NCI-H2029 (cell line): Measurements from ENCODE around the gene FCHO1.

ENCODE experiments used
- DNase-seq: peaks from one replicate; lab custom pipeline; 2025; lab: John Stamatoyannopoulos, UW

The FCHO1 gene, protein sequence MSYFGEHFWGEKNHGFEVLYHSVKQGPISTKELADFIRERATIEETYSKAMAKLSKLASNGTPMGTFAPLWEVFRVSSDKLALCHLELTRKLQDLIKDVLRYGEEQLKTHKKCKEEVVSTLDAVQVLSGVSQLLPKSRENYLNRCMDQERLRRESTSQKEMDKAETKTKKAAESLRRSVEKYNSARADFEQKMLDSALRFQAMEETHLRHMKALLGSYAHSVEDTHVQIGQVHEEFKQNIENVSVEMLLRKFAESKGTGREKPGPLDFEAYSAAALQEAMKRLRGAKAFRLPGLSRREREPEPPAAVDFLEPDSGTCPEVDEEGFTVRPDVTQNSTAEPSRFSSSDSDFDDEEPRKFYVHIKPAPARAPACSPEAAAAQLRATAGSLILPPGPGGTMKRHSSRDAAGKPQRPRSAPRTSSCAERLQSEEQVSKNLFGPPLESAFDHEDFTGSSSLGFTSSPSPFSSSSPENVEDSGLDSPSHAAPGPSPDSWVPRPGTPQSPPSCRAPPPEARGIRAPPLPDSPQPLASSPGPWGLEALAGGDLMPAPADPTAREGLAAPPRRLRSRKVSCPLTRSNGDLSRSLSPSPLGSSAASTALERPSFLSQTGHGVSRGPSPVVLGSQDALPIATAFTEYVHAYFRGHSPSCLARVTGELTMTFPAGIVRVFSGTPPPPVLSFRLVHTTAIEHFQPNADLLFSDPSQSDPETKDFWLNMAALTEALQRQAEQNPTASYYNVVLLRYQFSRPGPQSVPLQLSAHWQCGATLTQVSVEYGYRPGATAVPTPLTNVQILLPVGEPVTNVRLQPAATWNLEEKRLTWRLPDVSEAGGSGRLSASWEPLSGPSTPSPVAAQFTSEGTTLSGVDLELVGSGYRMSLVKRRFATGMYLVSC

DNA sequence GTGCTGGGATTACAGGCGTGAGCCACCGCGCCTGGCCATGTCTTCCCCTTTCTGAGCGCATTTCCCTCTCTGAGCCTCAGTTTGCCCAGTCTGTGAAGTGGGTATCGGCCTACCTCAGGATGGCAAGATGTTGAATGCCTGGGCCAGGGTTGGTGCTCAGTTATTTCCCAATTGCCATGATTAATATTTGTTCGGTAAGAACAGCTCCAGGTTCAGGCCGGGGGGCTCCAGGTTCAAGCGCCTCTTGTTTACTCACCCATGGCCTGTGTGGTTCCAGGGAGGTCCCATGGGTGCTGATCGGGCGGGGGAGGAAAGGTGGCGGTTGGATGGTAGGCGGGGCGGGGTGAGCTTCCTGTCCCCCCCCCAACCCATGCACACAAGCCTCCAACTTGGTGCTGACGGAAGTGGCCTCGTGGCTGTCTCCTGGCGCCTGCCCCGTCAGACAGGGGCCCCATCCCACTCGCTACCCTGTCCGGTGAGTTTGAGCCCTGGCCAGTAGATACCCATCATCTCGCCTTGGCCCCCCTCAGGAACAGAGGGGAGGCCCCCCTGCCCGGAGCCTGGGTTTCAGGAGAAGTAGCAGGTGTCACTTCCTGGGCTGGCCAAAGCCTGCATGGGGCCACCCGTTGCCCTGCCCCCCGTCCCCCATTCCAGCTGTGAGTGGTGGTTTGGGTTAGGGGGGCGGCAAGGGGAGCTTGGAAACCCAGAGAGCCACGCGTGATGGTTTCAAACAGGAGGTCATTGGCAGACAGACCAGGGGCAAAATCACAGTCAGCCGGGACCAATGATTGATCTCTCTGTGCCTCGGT, at the start of gene FCHO1:
Gene FCHO1 (plus strand): TSS at position 375 of the 809 bp plus-strand sequence. CDS start 3,688 bp downstream, outside the sequence.
- DNase-seq: no peak

DNA sequence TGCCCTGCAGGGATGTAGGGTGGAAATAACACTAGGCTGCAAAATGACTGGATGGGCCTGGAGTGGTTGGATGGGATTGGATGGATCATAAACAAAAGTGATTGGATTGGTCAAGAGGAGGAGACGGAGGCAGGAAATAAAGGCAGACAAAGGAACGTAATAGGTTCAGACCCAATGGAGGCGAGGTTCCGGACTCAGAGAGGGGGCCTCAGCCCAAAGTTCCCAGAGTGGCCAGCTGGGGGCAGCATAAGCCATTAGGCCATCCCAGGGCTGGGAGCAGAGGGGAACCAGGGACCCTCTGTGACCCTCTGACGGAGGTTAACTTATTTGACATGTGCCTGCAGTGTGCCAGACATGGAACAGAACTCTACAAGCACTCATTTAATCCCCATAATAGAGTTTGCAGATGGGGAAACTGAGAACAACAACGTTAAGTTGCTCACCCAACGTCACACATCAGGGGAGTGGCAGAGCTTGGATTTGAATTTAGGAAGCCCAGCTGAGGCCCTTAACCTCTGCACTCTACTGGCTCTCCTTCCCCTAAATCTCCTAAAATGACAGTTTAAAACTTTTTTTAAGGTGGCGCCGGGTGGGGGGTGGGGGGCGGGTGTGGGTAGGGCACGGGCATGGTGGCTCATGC, 47.3 kb upstream of the FCHO1 start:
- DNase-seq: no peak

DNA sequence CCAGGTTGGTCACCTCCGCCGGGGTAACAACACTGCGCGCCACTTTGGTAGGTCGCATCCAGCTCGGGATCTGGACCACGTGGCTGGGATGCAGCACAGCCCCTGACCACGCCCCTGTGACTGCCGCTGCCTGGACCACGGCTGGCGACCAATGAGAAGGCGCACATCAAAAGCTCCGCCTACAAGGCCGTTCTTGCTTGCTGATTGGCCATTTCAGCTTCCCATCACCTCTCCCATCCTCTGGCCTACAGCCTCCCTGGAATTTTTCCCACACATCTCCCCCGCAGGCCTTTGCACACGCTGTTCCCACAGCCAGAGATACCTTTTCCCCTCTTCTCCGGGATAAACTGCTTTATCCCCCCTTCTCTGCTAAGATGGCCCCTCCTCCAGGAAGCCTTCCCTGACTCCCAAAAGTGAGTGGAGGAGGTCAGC, 44.5 kb upstream of the FCHO1 start:
- DNase-seq: peak; percentile 31

DNA sequence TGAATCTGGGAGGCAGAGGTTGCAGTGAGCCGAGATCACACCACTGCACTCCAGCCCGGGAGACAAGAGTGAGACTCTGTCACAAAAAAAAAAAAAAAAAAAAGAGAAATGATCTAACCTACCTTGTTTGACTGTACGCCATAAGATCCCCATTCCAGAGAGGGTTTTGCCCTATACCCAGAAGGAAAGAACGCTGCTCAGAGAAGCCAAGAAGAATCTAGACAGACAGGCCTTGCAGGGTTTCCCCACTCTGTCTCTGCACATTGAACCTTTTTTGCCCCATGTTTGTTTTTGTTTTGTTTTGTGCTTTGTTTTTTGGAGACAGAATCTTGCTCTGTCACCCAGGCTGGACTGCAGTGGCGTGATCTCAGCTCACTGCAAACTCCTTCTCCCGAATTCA, 39.4 kb upstream of the FCHO1 start:
- DNase-seq: no peak

DNA sequence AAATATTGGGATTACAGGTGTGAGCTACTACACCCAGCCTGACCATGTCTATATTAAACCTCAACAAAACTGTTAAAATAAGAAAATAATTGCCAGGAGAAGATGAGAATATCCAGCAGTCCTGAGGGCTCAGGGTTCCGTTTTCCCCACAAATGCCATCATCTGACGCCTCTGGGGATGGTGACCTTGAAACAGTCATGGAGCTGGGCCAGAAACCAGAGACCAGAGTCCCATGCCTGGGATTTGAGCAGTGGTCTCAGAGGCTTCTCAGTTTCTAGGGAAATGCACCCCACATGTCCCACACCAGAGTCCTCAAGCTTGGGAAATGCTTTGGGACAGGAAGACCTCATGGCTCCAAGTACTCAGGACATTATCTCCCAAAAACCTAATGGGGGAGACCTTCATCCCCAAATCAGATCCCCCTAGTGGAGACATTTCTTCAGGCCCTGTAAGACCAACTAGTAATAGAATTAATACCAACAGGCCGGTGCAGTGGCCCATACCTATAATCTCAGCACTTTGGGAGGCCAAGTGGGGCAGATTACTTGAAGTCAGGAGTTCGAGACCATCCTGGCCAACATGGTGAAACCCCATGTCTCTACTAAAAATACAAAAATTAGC, 34.9 kb upstream of the FCHO1 start:
- DNase-seq: no peak

DNA sequence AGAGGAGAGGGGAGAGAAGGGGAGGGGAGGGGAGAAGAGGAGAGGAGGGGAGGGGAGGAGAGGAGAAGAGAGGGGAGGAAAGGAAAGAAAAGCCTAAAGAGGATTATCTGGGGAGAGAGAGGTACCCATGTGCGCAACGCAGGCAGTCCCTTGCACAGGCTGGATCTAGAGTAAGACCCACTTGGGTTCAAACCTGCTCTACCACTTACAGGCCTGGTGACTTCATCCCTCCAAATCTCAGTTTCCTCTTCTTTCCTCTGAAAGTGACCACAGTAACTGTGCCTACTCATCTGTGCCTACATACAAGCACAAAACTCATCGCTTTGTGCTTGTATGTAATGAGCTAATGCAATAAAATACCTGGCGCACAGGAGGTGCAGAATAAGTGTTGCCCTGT, 32.7 kb upstream of the FCHO1 start:
- no peak for DNase-seq

DNA sequence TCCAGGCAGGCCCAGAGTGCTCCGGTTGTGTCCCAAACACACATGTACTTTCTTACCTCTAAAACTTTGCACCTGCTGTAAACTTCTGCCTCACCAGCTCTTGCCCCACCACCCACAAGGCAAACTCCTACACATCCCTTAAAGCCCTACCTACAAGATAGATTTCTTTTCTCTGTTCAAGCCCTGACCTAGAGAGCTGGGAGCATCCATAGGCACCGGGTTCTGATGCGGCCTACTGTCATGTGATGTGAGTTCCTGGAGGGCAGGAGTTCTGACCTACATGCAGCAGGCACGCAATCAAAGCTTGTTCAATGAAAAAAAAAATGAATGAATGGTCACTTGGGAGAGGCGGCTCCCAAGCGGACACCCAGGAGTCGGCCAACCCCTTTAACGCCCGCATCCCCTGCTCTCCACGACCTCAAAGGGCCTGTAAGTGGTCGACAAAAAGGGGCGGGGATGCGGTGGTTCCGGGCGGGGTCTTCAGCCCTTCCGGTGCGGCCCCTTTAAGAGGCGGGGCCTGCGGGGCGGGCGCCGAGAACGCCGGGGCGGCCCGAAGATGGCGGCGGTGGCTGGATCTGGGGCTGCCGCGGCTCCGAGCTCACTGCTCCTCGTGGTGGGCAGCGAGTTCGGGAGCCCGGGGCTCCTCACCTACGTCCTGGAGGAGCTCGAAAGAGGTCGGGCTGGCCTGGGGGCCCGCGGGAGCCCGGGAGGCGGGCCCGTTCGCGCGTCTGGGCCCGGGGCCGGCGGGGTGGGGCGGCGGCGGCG, 32.1 kb upstream of the FCHO1 start, which contains the start of gene MAP1S:
Gene MAP1S (plus strand): TSS at position 534 of the 765 bp plus-strand sequence. CDS start 23 bp downstream, at position 557.
- DNase-seq: peak; percentile 19

DNA sequence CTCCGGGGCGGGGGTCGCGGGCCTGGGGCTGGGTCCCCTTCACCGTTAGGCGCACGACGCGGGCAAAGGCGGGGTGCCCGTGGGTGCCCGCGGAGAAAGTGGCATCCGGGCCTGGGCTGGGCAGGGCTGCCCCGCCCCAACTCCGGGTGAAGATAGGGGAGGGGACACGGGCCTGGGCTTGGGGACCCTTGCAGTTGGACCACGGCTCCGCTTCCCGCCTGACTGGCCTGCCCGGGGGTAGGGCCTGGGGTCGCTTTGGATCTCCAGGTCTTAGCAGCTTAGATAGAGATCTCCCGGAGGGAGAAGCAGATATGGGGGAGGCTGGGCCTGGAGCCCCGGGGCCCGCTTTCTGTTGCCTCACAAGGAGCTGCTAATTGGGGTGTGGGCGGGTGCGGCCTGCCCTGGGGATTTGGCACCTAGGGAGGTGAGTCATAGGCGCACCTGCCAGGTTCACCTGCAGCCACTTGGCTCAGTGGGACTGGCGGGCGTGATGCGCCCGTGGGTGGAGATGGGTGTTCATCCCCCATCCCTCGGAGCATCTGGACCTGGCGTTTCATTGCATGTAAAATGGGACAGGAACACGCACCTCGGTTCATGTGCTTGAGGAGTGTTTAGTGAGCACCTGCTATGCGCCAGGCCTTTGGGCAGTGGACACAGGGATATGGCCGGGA, 31.4 kb upstream of the FCHO1 start:
- peak; percentile 51 for DNase-seq

DNA sequence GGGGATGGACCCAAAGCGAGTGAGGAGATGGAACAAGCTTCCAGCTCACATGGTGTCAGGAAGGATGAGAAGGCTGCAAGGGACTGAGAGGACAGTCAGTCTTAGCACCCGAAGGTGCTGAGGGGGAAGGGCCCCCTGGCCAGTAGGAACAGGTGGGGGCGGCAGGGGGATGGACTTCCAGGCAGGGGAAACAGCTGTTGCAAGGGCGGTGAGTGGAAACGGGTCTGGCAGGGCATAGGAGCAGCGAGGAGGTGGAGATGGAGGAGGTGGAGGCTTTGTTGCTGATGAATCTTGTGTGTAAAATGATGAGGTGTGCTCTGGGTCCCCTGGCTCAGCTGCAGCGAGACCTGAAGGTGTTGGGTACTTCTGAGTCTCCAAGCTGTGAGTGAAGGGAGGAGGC, 30.8 kb upstream of the FCHO1 start:
- DNase-seq: no peak

DNA sequence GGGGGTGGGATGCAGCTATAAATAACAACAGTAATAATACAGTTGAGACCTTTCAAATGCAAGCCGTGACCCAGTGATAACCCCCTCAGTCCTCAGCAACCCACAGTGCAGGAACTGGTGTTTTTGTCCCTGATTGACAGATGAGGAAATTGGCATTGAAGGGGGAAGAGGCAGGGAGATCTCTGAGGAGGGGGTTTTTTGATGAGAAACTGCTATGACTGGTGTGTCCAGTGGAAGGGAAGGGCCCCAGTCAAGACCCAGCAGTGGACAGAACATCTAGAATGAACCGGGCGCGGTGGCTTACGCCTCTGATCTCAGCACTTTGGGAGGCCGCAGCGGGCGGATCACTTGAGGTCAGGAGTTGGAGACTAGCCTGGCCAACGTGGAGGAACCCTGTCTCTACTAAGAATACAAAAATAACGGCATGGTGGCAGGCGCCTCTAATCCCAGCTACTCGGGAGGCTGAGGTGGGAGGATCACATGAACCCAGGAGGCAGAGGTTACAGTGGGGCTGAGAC, 30.1 kb upstream of the FCHO1 start:
- DNase-seq: no peak

DNA sequence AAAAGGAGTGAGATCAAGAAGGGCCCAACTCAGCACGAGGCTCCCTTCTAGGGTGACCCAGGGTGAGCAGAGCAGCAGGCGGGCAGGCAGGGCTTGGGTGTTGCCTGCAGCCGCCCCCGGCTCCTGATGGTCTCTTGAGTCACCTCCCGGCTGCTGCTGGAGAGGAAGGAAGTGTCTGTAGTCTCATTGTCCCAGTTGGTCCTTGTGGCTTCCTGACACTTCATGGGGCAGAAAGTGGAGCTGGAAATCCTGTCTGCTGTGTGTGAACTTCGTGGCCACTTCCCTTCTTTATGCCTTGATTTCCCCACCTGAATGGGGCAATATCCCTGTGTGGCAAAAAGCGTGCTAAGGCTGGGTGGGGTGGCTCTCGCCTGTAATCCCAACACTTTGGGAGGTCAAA, 29.5 kb upstream of the FCHO1 start:
- no peak for DNase-seq

DNA sequence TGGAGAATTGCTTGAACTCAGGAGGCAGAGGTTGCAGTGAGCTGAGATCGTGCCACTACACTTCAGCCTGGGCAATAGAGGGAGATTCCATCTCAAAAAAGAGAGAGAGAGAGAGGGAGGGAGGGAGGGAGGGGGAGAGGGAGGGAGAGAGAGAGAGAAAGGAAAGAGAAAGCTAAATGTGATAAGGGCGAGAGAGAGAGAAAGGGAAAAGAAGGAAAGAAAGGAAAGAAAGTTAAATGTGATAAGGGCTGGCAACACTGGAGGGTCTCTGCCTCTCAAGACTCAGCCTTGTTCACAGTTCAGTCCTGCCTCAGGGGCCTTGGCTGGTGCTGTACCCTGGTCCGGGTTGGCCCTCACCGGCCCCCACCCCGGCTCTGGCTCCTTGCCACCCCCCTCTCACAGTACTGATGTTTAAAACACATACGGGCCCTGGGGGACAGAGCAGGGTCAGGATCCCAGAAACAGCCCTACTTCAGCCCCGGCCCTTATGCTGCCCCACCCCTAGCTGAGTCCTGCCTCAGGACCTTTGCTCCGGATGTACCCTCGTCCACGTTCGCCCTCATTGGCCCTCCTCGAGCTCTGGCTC, 28.5 kb upstream of the FCHO1 start:
- DNase-seq: no peak

DNA sequence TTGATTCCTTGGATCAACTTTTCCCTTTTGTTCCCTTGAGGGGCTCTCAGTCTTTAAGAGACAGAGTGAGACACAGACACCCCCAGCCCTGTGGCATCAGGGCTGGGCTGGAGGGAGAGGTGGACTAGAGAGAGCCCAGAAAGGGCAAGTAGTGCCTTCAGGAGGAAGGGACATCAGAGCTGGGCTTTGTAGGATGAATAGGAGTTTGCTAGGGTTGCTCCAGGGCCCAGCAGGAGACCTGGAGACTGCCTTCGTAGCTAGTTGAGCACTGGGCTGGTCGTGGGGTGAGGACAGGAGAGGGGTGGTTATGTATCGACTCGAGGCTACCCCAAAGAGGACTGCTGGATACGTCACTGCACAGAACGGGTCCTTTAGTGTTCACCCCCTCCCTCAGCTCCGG, 26.6 kb upstream of the FCHO1 start:
- no peak for DNase-seq

DNA sequence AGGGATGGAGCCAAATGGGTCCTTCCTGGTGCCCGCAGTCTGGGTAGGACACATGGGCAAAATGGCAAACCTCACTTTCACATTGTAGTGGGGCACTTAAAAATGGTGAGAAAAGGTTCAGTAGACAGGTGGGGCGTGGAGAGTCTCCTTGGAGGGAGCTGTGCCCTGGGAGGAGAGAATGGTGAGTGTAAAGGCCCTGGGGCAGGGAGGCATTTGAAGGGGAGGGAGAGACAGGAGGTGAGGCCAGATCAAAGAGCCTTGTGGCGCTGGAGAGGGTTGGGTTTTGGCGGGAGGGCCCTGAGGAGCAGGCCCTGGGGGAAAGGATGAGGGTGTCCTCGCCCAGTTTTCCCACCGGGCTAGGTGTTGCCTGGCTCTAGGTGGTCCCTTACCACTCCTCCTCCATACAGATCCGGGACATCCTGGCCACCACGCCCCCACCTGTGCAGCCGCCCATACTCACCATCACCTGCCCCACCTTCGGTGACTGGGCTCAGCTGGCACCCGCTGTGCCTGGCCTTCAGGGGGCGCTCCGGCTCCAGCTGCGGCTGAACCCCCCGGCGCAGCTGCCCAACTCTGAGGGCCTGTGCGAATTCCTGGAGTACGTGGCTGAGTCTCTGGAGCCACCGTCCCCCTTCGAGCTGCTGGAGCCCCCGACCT, 25.7 kb upstream of the FCHO1 start:
- DNase-seq: no peak

DNA sequence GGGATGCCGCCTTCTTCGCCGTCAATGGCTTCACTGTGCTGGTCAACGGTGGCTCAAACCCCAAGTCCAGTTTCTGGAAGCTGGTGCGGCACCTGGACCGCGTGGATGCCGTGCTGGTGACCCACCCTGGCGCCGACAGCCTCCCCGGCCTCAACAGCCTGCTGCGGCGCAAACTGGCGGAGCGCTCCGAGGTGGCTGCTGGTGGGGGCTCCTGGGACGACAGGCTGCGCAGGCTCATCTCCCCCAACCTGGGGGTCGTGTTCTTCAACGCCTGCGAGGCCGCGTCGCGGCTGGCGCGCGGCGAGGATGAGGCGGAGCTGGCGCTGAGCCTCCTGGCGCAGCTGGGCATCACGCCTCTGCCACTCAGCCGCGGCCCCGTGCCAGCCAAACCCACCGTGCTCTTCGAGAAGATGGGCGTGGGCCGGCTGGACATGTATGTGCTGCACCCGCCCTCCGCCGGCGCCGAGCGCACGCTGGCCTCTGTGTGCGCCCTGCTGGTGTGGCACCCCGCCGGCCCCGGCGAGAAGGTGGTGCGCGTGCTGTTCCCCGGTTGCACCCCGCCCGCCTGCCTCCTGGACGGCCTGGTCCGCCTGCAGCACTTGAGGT, 25.0 kb upstream of the FCHO1 start:
- no peak for DNase-seq

DNA sequence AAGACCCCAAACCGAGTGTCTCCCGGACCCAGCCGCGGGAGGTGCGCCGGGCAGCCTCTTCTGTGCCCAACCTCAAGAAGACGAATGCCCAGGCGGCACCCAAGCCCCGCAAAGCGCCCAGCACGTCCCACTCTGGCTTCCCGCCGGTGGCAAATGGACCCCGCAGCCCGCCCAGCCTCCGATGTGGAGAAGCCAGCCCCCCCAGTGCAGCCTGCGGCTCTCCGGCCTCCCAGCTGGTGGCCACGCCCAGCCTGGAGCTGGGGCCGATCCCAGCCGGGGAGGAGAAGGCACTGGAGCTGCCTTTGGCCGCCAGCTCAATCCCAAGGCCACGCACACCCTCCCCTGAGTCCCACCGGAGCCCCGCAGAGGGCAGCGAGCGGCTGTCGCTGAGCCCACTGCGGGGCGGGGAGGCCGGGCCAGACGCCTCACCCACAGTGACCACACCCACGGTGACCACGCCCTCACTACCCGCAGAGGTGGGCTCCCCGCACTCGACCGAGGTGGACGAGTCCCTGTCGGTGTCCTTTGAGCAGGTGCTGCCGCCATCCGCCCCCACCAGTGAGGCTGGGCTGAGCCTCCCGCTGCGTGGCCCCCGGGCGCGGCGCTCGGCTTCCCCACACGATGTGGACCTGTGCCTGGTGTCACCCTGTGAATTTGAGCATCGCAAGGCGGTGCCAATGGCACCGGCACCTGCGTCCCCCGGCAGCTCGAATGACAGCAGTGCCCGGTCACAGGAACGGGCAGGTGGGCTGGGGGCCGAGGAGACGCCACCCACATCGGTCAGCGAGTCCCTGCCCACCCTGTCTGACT, 24.1 kb upstream of the FCHO1 start:
- DNase-seq: no peak

DNA sequence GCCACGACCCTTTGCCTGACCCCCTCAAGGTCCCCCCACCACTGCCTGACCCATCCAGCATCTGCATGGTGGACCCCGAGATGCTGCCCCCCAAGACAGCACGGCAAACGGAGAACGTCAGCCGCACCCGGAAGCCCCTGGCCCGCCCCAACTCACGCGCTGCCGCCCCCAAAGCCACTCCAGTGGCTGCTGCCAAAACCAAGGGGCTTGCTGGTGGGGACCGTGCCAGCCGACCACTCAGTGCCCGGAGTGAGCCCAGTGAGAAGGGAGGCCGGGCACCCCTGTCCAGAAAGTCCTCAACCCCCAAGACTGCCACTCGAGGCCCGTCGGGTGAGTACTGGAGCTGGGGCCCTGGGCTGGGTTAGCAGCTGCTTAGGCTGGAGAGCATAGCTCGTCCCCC, 23.4 kb upstream of the FCHO1 start:
- DNase-seq: no peak
